IMR-90 (cell line): ENCODE data around the gene CLCN6. TPM values are rescaled to one million over a fixed set of nuclear protein-coding genes. Genes with fewer than 3 reads are reported as not detected.

Experiments used
- ATAC-seq: fragments of 200-7000 bp; cut with Tn5 transposase; 2 replicates; pipeline ENCODE4 v1.9.1; 2020; ENCODE audit warnings: low read depth, mild to moderate bottlenecking, moderate library complexity
- BruUV-seq: library from RNA; stranded (reverse); fragments of 400-500 nt; replicated peaks from 2 replicates; lab custom pipeline; 2021; lab: Mats Ljungman, UMichigan
- CTCF ChIA-PET: fragments of 300-600 bp; formaldehyde crosslinking; extraction: SDS; loops from one replicate; lab custom pipeline; 2021; ENCODE audit warnings: antibody characterized with exemption; lab: Yijun Ruan, JAX
- POLR2A ChIA-PET: fragments of 300-600 bp; sonication (Branson Sonifier 250); formaldehyde crosslinking; loops from one replicate; lab custom pipeline; 2022; ENCODE audit warnings: antibody characterized with exemption; ENCODE audit not compliant: unreplicated experiment; lab: Charles Lee
- DNase-seq: peaks from one replicate; pipeline ENCODE4 v3.0.0; 2013
- H2AFZ ChIP-seq: replicated peaks from 2 replicates; pipeline ENCODE3; 2013; ENCODE audit warnings: low read length, mild to moderate bottlenecking; ENCODE audit not compliant: poor library complexity
- H2AK5ac ChIP-seq: 2 replicates; pipeline ENCODE4 v1.6.1; 2013; ENCODE audit warnings: low read depth, low read length, inconsistent platforms
- H2AK9ac ChIP-seq: replicated peaks from 2 replicates; pipeline ENCODE3; 2013; ENCODE audit warnings: mild to moderate bottlenecking, low read depth, low read length, moderate library complexity; ENCODE audit not compliant: poor library complexity
- H2BK120ac ChIP-seq: 2 replicates; pipeline ENCODE4 v1.6.1; 2013; ENCODE audit warnings: low read depth, low read length, inconsistent platforms
- H2BK15ac ChIP-seq: 3 replicates; pipeline ENCODE4 v1.6.1; 2013; ENCODE audit warnings: low read depth, low read length, inconsistent platforms
- H2BK20ac ChIP-seq: 2 replicates; pipeline ENCODE4 v1.6.1; 2013; ENCODE audit warnings: low read depth, mild to moderate bottlenecking, inconsistent platforms, low read length, moderate library complexity
- H2BK5ac ChIP-seq: 2 replicates; pipeline ENCODE4 v1.6.1; 2013; ENCODE audit warnings: mild to moderate bottlenecking, low read depth, low read length, inconsistent platforms; ENCODE audit not compliant: poor library complexity, severe bottlenecking
- H3K14ac ChIP-seq: replicated peaks from 2 replicates; pipeline ENCODE4 v1.6.1; 2013; ENCODE audit warnings: low read depth, low read length, inconsistent platforms
- H3K18ac ChIP-seq: 2 replicates; pipeline ENCODE4 v1.6.1; 2013; ENCODE audit warnings: low read depth, low read length, control low read depth
- H3K23ac ChIP-seq: 2 replicates; pipeline ENCODE4 v1.6.1; 2013; ENCODE audit warnings: low read depth, low read length, inconsistent platforms
- H3K27ac ChIP-seq: 2 replicates; pipeline ENCODE4 v1.5.1; 2013; ENCODE audit warnings: mild to moderate bottlenecking, control low read depth, low read length; ENCODE audit not compliant: insufficient read depth
- H3K27me3 ChIP-seq: 2 replicates; pipeline ENCODE4 v1.6.1; 2013; ENCODE audit warnings: low read length; ENCODE audit not compliant: control insufficient read depth, insufficient read depth
- H3K36me3 ChIP-seq: 2 replicates; pipeline ENCODE4 v1.6.1; 2013; ENCODE audit warnings: low read length, mixed read lengths; ENCODE audit not compliant: control insufficient read depth, insufficient read depth
- H3K4ac ChIP-seq: 2 replicates; pipeline ENCODE4 v1.6.1; 2013; ENCODE audit warnings: low read depth, low read length, inconsistent platforms
- H3K4me1 ChIP-seq: 2 replicates; pipeline ENCODE4 v1.6.1; 2013; ENCODE audit warnings: low read length, mixed read lengths; ENCODE audit not compliant: control insufficient read depth, insufficient read depth
- H3K4me2 ChIP-seq: 2 replicates; pipeline ENCODE4 v1.6.1; 2013; ENCODE audit warnings: low read depth, mild to moderate bottlenecking, control low read depth, low read length, moderate library complexity
- H3K4me3 ChIP-seq: 2 replicates; pipeline ENCODE4 v1.5.1; 2013; ENCODE audit warnings: low read depth, mild to moderate bottlenecking, control low read depth, low read length, moderate library complexity; ENCODE audit not compliant: insufficient read depth
- H3K56ac ChIP-seq: 2 replicates; pipeline ENCODE4 v1.6.1; 2013; ENCODE audit warnings: low read length, inconsistent platforms; ENCODE audit not compliant: insufficient read depth; ENCODE audit errors: extremely low read depth
- H3K79me1 ChIP-seq, 2 experiments: 2 replicates each; pipeline ENCODE4 v1.6.1; 2013; ENCODE audit warnings: low read length in 2 of 2, inconsistent platforms in 1 of 2, low read depth in 1 of 2
- H3K9ac ChIP-seq: 2 replicates; pipeline ENCODE4 v1.6.1; 2013; ENCODE audit warnings: low read depth, low read length, control low read depth
- H3K9me1 ChIP-seq: 2 replicates; pipeline ENCODE4 v1.6.1; 2013; ENCODE audit warnings: low read length, inconsistent platforms; ENCODE audit not compliant: insufficient read depth
- H3K9me3 ChIP-seq: 2 replicates; pipeline ENCODE4 v1.6.1; 2013; ENCODE audit warnings: low read length; ENCODE audit not compliant: control insufficient read depth, insufficient read depth
- H4K20me1 ChIP-seq: 2 replicates; pipeline ENCODE4 v1.6.1; 2013; ENCODE audit warnings: low read length, inconsistent platforms; ENCODE audit not compliant: insufficient read depth
- H4K5ac ChIP-seq: 2 replicates; pipeline ENCODE4 v1.6.1; 2013; ENCODE audit warnings: mild to moderate bottlenecking, low read depth, low read length, control low read depth
- H4K8ac ChIP-seq, 2 experiments: 2 replicates each; pipeline ENCODE4 v1.6.1; 2013; ENCODE audit warnings: low read depth in 2 of 2, low read length in 2 of 2, control low read depth in 1 of 2, inconsistent platforms in 1 of 2
- H4K91ac ChIP-seq: 2 replicates; pipeline ENCODE4 v1.6.1; 2013; ENCODE audit warnings: low read depth, low read length, inconsistent platforms; ENCODE audit not compliant: insufficient read depth
- BHLHE40 ChIP-seq: fragments of 150-350 bp; IDR thresholded peaks from 2 replicates; pipeline ENCODE4 v1.6.1; 2016; ENCODE audit warnings: mild to moderate bottlenecking, low read depth, low read length
- CHD1 ChIP-seq: IDR thresholded peaks from 2 replicates; pipeline ENCODE4 v1.6.1; 2012; ENCODE audit warnings: low read depth, low read length, improper control_type of control experiment
- MAFK ChIP-seq: IDR thresholded peaks from 2 replicates; pipeline ENCODE4 v1.6.1; 2012; ENCODE audit warnings: low read depth, low read length, improper control_type of control experiment
- MAZ ChIP-seq: IDR thresholded peaks from 2 replicates; pipeline ENCODE4 v1.6.1; 2012; ENCODE audit warnings: low read depth, mild to moderate bottlenecking, low read length, improper control_type of control experiment, moderate library complexity, borderline replicate concordance
- MXI1 ChIP-seq: IDR thresholded peaks from 2 replicates; pipeline ENCODE4 v1.6.1; 2012; ENCODE audit warnings: low read depth, mild to moderate bottlenecking, low read length, moderate library complexity, borderline replicate concordance
- RAD21 ChIP-seq: IDR thresholded peaks from 2 replicates; pipeline ENCODE4 v1.6.1; 2012; ENCODE audit warnings: low read length, improper control_type of control experiment
- RFX5 ChIP-seq: IDR thresholded peaks from 2 replicates; pipeline ENCODE4 v1.8.0; 2012; ENCODE audit warnings: low read depth, mild to moderate bottlenecking, low read length, moderate library complexity
- SMC3 ChIP-seq: fragments of 150-350 bp; IDR thresholded peaks from 2 replicates; pipeline ENCODE4 v1.6.1; 2016; ENCODE audit warnings: low read depth, mild to moderate bottlenecking, antibody characterized with exemption, low read length, moderate library complexity
- WGBS, 2 experiments: methylation state at CpG; one replicate each; pipeline versions ENCODE4 v1.1.5 to v1.1.7; 2013; ENCODE audit warnings: missing lambda C conversion rate in 2 of 2; ENCODE audit not compliant: insufficient read length in 1 of 2; ENCODE audit errors: extremely low coverage in 2 of 2; 5-methylcytosine and 5-hydroxymethylcytosine counted together
- dilution Hi-C: fragments of 300-500 bp; cut with HindIII; formaldehyde crosslinking; loops from one replicate; pipeline ENCODE4 v1.14.3; 2018; ENCODE audit warnings: low sequenced_read_pairs; ENCODE audit not compliant: unreplicated experiment
- in situ Hi-C: fragments of 300-500 bp; cut with MboI; formaldehyde crosslinking; loops from 3 replicates; pipeline ENCODE4 v1.14.3; 2019; ENCODE audit warnings: low sequenced_read_pairs, inconsistent platforms, mixed read lengths
- intact Hi-C: fragments of 100-400 bp; cut with micrococcal nuclease; formaldehyde crosslinking; loops from 2 replicates; pipeline ENCODE4 v1.10.0; 2022
- polyA plus RNA-seq, 3 experiments: library from polyadenylated mRNA; depleted of rRNA; stranded (reverse); fragments of >200 nt; gene quantifications; 2 replicates each; pipeline ENCODE4 v1.2.3, GENCODE V29; 2012; ENCODE audit warnings: low replicate concordance in 1 of 3
- total RNA-seq: library from RNA; depleted of rRNA; stranded (reverse); fragments of >200 nt; gene quantifications from 2 replicates; pipeline ENCODE4 v1.2.3, GENCODE V29; 2012
- TF ChIP-seq, protein P1 (sequence below): fragments of 150-350 bp; IDR thresholded peaks from 2 replicates; pipeline ENCODE4 v1.6.1; 2017; ENCODE audit warnings: mild to moderate bottlenecking, antibody characterized with exemption, low read length, low read depth
- TF ChIP-seq, protein P2 (sequence below): fragments of 150-350 bp; IDR thresholded peaks from 2 replicates; pipeline ENCODE4 v1.6.1; 2016; ENCODE audit warnings: low read depth, mild to moderate bottlenecking, low read length, moderate library complexity, borderline replicate concordance

CLCN6 gene
- total and polyA plus RNA-seq, 2 of the 4 experiments (the other 2 are of a cell fraction) = 4.1 to 10.6 TPM

DNA sequence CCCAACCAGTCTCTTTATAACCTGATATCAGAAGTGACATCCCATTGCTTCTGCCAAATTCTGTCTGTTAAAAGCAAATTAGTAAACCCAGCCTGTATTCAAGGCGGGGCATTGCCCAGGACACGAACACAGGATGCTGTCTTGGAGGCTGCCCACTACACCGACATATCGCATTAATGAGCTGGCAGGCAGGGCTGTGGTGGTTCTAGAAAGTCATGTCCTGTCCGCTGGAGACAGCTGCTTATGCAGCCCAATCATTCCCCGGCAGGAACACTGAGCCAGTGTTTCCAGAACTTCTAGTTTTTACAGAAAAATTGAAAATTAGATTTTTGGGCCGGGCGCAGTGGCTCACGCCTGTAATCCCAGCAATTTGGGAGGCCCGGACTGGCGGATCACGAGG, 24.7 kb upstream of the CLCN6 start:
- Histone ChIP-seq H3K27me3 (no peaks in the 10 kb centered on the region; the same call in 1 of the 2 replicates), H3K27ac (no peak overlapping the region), H4K91ac (no peak overlapping the region), H4K8ac (no peak overlapping the region), H3K79me1 (no peaks in the 10 kb centered on the region), H3K56ac (no peak overlapping the region), H3K9ac (no peak overlapping the region), H3K18ac (no peak overlapping the region), H3K9me1 (no peaks in the 10 kb centered on the region), H2AFZ (no peak overlapping the region), H2BK5ac (no peak overlapping the region), H3K4me1 (peaks cover 3% of the 10 kb centered on the region; the same call in 1 of the 2 replicates), H2BK120ac (no peak overlapping the region), H2AK9ac (no peak overlapping the region), H3K23ac (no peak overlapping the region), H3K9me3 (no peaks in the 10 kb centered on the region), H3K36me3 (no peaks in the 10 kb centered on the region), H2AK5ac (no peak overlapping the region), H3K4me2 (no peak overlapping the region), H4K5ac (no peak overlapping the region), H3K14ac (no peak overlapping the region), H2BK20ac (no peak overlapping the region), H3K4me3 (no peak overlapping the region), H3K4ac (no peak overlapping the region), H2BK15ac (no peak overlapping the region), H4K20me1 (no peaks in the 10 kb centered on the region)
- WGBS, 2 experiments = 73% methylated on average over 2 of the region's 12 CpGs; no CpG with 5 or more reads in 1 of the 2 experiments
- no peak for ATAC-seq
- TF ChIP-seq BHLHE40 = no peak
- no peak for TF ChIP-seq RFX5
- no peak for TF ChIP-seq SMC3
- TF ChIP-seq, protein P1, sequence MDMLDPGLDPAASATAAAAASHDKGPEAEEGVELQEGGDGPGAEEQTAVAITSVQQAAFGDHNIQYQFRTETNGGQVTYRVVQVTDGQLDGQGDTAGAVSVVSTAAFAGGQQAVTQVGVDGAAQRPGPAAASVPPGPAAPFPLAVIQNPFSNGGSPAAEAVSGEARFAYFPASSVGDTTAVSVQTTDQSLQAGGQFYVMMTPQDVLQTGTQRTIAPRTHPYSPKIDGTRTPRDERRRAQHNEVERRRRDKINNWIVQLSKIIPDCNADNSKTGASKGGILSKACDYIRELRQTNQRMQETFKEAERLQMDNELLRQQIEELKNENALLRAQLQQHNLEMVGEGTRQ = no peak
- no peak for TF ChIP-seq MXI1
- TF ChIP-seq MAZ = no peak
- TF ChIP-seq MAFK = no peak
- TF ChIP-seq, protein P2, sequence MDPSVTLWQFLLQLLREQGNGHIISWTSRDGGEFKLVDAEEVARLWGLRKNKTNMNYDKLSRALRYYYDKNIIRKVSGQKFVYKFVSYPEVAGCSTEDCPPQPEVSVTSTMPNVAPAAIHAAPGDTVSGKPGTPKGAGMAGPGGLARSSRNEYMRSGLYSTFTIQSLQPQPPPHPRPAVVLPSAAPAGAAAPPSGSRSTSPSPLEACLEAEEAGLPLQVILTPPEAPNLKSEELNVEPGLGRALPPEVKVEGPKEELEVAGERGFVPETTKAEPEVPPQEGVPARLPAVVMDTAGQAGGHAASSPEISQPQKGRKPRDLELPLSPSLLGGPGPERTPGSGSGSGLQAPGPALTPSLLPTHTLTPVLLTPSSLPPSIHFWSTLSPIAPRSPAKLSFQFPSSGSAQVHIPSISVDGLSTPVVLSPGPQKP = no peak
- TF ChIP-seq CHD1 = no peak
- TF ChIP-seq RAD21 = no peak
- in situ Hi-C loops = no loop called here
- DNase-seq = no peak
- no TSS peak for BruUV-seq
- dilution Hi-C loops = no loop called here
- ChIA-PET CTCF (no interaction called here), POLR2A (no interaction called here)
- intact Hi-C loops = no loop called here
